Stimulated activated CD4-positive, alpha-beta T cell treated with anti-CD3 and anti-CD28 coated beads, Interleukin-15, amount 100 ng/mL, for 24 hours (primary cell): ENCODE data around the gene AFMID.

Source experiments
- DNase-seq: peaks from one replicate; pipeline ENCODE4 v3.0.0-alpha.2; 2020

Gene AFMID

GRCh38 chr17:78256707-78257591 is 69.8 kb downstream of the AFMID start:
- no peak for DNase-seq
